IPS-15b (cell line): ENCODE measurements around the gene DERA.
"Not testable (repeated sequence)": the region's sequence is repeated elsewhere in the genome, so short reads cannot be mapped to it uniquely, and the experiment has no call there.

Experiments used
- H3K27me3 ChIP-seq: one replicate; pipeline ENCODE4 v1.6.1; 2013; ENCODE audit warnings: low read length; ENCODE audit not compliant: control insufficient read depth, insufficient read depth
- H3K36me3 ChIP-seq: one replicate; pipeline ENCODE4 v1.6.1; 2013; ENCODE audit warnings: low read length; ENCODE audit not compliant: control insufficient read depth, insufficient read depth
- H3K4me1 ChIP-seq: one replicate; pipeline ENCODE4 v1.6.1; 2013; ENCODE audit warnings: mild to moderate bottlenecking, low read length; ENCODE audit not compliant: control insufficient read depth, insufficient read depth
- H3K4me3 ChIP-seq: one replicate; pipeline ENCODE4 v1.5.1; 2013; ENCODE audit warnings: low read depth, low read length
- H3K9ac ChIP-seq: one replicate; pipeline ENCODE4 v1.6.1; 2013; ENCODE audit warnings: low read depth, mild to moderate bottlenecking, low read length
- H3K9me3 ChIP-seq: one replicate; pipeline ENCODE4 v1.6.1; 2013; ENCODE audit warnings: mild to moderate bottlenecking, low read length; ENCODE audit not compliant: control insufficient read depth, insufficient read depth

Gene DERA

GRCh38 chr12:15910864-15911721 is at the start of gene DERA:
Gene DERA, plus strand, starts transcription at chr12:15911332. Its CDS starts 52 bp downstream, at chr12:15911384.
- H3K36me3 ChIP-seq: no peaks in the 10 kb centered on the region
- no peaks in the 10 kb centered on the region for H3K9me3 ChIP-seq
- H3K9ac ChIP-seq: peak within 1 kb of the TSS; percentile 85
- H3K4me3 ChIP-seq: peak within 1 kb of the TSS; percentile 77
- peaks cover 15% of the 10 kb centered on the region for H3K27me3 ChIP-seq
- H3K4me1 ChIP-seq: peaks cover 5% of the 10 kb centered on the region

- Histone ChIP-seq H3K4me3 (no peak overlapping the region), H3K9ac (no peak overlapping the region), H3K9me3 (no peaks in the 10 kb centered on the region), H3K4me1 (peaks cover 9% of the 10 kb centered on the region), H3K36me3 (no peaks in the 10 kb centered on the region), H3K27me3 (no peaks in the 10 kb centered on the region)
Observed at GRCh38 chr12:15861404-15861803, 49.7 kb upstream of the DERA start.

GRCh38 chr12:15862840-15863239 is 48.3 kb upstream of the DERA start:
- Histone ChIP-seq H3K36me3 (no peaks in the 10 kb centered on the region), H3K27me3 (no peaks in the 10 kb centered on the region), H3K4me3 (no peak overlapping the region)

GRCh38 chr12:15863372-15863771 is 47.8 kb upstream of the DERA start:
- Histone ChIP-seq H3K27me3 (no peaks in the 10 kb centered on the region), H3K4me3 (peak overlapping the region; percentile 27), H3K9ac (no peak overlapping the region), H3K36me3 (no peaks in the 10 kb centered on the region), H3K9me3 (no peaks in the 10 kb centered on the region), H3K4me1 (peaks cover 9% of the 10 kb centered on the region)

More at GRCh38 chr12:15862840-15863239, 48.3 kb upstream of the DERA start:
- Histone ChIP-seq H3K9me3 (no peaks in the 10 kb centered on the region), H3K9ac (no peak overlapping the region), H3K4me1 (peaks cover 9% of the 10 kb centered on the region)

DNA sequence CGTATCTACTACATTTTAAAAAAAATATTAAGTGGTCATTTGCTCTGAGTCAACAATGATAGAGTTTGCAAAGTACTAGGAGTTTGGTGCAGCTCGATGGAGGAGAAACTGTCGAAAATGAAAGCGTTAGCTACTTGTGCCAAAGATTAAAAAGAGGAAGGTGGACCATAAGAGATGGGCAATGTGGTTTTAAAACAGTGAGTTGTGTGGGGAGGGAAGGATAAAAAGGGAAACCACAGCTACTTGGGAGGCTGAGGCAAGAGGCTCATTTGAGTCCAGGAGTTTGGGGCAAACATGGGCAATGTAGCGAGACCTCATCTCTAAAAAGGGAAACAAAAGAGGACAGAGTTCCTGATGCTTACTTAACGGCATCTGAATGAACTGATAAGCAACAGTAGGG is 47.1 kb upstream of the DERA start:
- no peaks in the 10 kb centered on the region for H3K36me3 ChIP-seq
- no peak overlapping the region for H3K4me3 ChIP-seq
- H3K27me3 ChIP-seq: no peaks in the 10 kb centered on the region
- H3K9ac ChIP-seq: no peak overlapping the region
- no peaks in the 10 kb centered on the region for H3K9me3 ChIP-seq
- peaks cover 9% of the 10 kb centered on the region for H3K4me1 ChIP-seq

DNA sequence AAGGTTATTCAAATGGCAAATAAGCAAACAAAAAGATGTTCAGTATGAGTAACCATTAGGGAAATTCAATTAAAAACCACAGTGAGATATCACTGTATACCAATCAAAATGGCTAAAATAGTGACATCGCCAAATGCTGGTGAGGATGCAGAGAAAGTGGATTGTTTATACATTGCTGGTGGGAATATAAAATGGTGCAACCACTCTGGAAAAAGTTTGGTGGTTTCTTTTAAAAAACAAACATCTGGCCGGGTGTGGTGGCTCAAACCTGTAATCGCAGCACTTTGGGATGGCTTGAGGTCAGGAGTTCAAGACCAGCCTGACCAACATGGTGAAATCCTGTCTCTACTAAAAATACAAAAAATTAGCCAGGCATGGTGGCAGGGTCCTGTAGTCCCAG is 42.9 kb upstream of the DERA start:
- H3K9me3 ChIP-seq: no peaks in the 10 kb centered on the region
- H3K36me3 ChIP-seq: no peaks in the 10 kb centered on the region
- peaks cover 11% of the 10 kb centered on the region for H3K4me1 ChIP-seq
- H3K9ac ChIP-seq: no peak overlapping the region
- no peaks in the 10 kb centered on the region for H3K27me3 ChIP-seq
- no peak overlapping the region for H3K4me3 ChIP-seq

GRCh38 chr12:15873556-15873955 is 37.6 kb upstream of the DERA start:
- Histone ChIP-seq H3K27me3 (no peaks in the 10 kb centered on the region), H3K9me3 (no peaks in the 10 kb centered on the region), H3K36me3 (no peaks in the 10 kb centered on the region), H3K4me1 (peaks cover 3% of the 10 kb centered on the region), H3K9ac (no peak overlapping the region), H3K4me3 (no peak overlapping the region)

DNA sequence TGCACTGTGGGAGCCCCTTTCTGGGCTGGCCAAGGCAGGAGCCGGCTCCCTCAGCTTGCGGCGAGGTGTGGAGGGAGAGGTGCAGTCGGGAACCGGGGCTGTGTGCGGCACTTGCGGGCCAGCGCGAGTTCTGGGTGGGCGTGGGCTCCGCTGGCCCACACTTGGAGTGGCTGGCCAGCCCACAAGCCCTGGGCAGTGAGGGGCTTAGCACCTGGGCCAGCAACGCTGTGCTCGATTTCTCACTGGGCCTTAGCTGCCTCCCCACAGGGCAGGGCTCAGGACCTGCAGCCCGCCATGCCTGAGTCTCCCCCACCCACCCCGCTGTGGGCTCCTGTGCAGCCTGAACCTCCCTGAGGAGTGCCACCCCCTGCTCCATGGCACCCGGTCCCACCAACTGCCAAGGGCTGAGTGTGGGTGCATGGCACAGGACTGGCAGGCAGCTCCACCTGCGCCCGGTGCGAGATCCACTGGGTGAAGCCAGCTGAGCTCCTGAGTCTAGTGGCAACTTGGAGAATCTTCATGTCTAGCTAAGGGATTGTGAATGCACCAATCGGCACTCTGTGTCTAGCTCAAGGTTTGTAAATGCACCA is 36.5 kb upstream of the DERA start:
- H3K4me3 ChIP-seq, H3K27me3 ChIP-seq, H3K36me3 ChIP-seq, H3K9me3 ChIP-seq, H3K9ac ChIP-seq, H3K4me1 ChIP-seq: not testable (repeated sequence)

- Histone ChIP-seq H3K9me3 (no peaks in the 10 kb centered on the region), H3K9ac (no peak overlapping the region), H3K27me3 (no peaks in the 10 kb centered on the region), H3K4me3 (no peak overlapping the region), H3K36me3 (no peaks in the 10 kb centered on the region), H3K4me1 (no peaks in the 10 kb centered on the region)
Observed at GRCh38 chr12:15875863-15876262, 35.3 kb upstream of the DERA start.

- no peak overlapping the region for H3K4me3 ChIP-seq
- H3K9ac ChIP-seq: no peak overlapping the region
- no peaks in the 10 kb centered on the region for H3K36me3 ChIP-seq
- H3K27me3 ChIP-seq: no peaks in the 10 kb centered on the region
- peaks cover 6% of the 10 kb centered on the region for H3K4me1 ChIP-seq
- no peaks in the 10 kb centered on the region for H3K9me3 ChIP-seq
Observed at GRCh38 chr12:15879413-15879812, 31.7 kb upstream of the DERA start.

DNA sequence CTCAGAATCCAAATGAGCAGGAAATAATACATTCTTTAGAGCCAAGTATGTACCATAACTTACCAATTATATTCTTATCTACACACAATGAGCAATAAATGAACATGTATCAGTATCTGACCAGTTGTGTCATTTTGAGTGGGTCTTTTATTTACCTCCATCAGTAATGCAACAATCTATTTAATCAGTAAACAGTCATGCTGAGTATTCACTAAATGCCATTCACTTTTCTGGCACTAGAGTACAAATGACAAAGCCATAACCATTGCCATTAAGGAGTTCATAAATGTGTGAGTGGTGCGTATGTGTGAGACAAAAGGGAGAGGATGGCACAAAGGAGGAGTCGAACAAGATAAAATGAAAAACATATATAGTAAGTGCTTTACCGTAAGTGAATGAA is 30.4 kb upstream of the DERA start:
- Histone ChIP-seq H3K27me3 (no peaks in the 10 kb centered on the region), H3K9ac (no peak overlapping the region), H3K36me3 (no peaks in the 10 kb centered on the region), H3K4me1 (peaks cover 6% of the 10 kb centered on the region), H3K9me3 (no peaks in the 10 kb centered on the region), H3K4me3 (no peak overlapping the region)
